ENCODE measurements around the gene GPRC5C. TPM values are rescaled to one million over a fixed set of nuclear protein-coding genes. Genes with fewer than 3 reads are reported as not detected.

Gene GPRC5C
- total and polyA plus RNA-seq, 9 of the 15 experiments (the other 6 are each of a cell fraction or from before 2014, with no cell fraction given), result 0.28 to 9.0 (median 4.1) TPM

DNA sequence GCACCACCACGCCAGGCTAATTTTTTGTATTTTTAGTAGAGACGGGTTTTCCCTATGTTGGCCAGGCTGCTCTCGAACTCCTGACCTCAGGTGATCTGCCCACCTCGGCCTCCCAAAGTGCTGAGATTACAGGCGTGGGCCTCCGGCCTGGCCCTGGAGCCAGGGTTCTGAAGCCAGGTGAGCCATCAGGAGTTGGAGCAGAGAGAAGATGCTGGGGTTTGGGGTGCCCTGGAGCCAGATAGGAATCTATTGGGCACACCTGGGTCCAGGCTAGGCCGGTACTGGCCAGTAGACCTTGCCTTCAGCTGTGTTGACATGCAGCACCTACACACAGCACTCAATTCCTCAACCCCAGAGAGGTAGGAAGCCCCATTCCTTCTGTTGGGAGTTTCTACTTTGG, 29.1 kb downstream of the GPRC5C start:
- no TSS peak for BruUV-seq (replicated peaks)
- ATAC-seq, result no peak
- H3K4me3 ChIP-seq, result no peak overlapping the region
- no peak overlapping the region for H3K4me2 ChIP-seq (ENCODE audit: insufficient read depth, low read length)
- no peaks in the 10 kb centered on the region for H3K36me3 ChIP-seq (ENCODE audit: control insufficient read depth, insufficient read depth, low read length)
- ChIA-PET POLR2A (interaction anchor here (0.7 to 1.0 kb wide), 2 partner anchors 29 to 250 kb away, joined by 3 read pairs; no protein-coding TSS in a partner anchor), CTCF (ENCODE audit: low intra/inter-chr PET ratio) (no interaction called here)
- H3K79me2 ChIP-seq (ENCODE audit: control insufficient read depth, insufficient read depth, low read length), result no peaks in the 10 kb centered on the region
- H3K4me1 ChIP-seq (replicated peaks in 1 of 2; ENCODE audit: control insufficient read depth in 2 of 2, insufficient read depth in 2 of 2, low read length in 2 of 2), result peaks cover 18 to 30% of the 10 kb centered on the region in 2 experiments
- no peak overlapping the region for H3K27ac ChIP-seq (ENCODE audit: extremely low read depth, low read depth, low read length)
- 37% methylated on average over 7 of the region's 7 CpGs for WGBS (ENCODE audit: insufficient coverage, low coverage, missing lambda C conversion rate)
- H3K9me1 ChIP-seq (ENCODE audit: control insufficient read depth, insufficient read depth, low read length), result no peaks in the 10 kb centered on the region
- H4K20me1 ChIP-seq (replicated peaks; ENCODE audit: control insufficient read depth, insufficient read depth, low read length), result no peaks in the 10 kb centered on the region
- H3K9me3 ChIP-seq (replicated peaks; ENCODE audit: control insufficient read depth, insufficient read depth, low read depth, low read length), result no peaks in the 10 kb centered on the region; the same call in 1 of the 2 replicates
- H2AFZ ChIP-seq (ENCODE audit: low read depth, low read length), result no peak overlapping the region
- H3K9ac ChIP-seq (ENCODE audit: insufficient read depth in 1 of 2, low read depth in 2 of 2, low read length in 2 of 2), result no peak overlapping the region
- intact Hi-C loops (cut with micrococcal nuclease), result no loop called here
- no peak for DNase-seq (ENCODE audit: extremely low read depth in 1 of 4, low spot score in 3 of 4)
- FAIRE-seq, result no peak
- peaks cover 0 to 6% of the 10 kb centered on the region in 2 experiments; a peak in 2 of 5 replicates for H3K27me3 ChIP-seq (ENCODE audit: control insufficient read depth in 2 of 2, insufficient read depth in 2 of 2, low read length in 2 of 2)
- in situ Hi-C loops (cut with MboI), result no loop called here
- TF ChIP-seq ZNF354B (CRISPR knock-in tag; IDR thresholded peaks at IDR 0.05) (no peak), NR2C2 (CRISPR knock-in tag; IDR thresholded peaks at IDR 0.05) (no peak), NR2C2 (tag; IDR thresholded peaks at IDR 0.05) (no peak), ZBTB1 (CRISPR knock-in tag; IDR thresholded peaks at IDR 0.05; ENCODE audit: borderline replicate concordance, low read depth) (no peak), HMG20A (CRISPR knock-in tag; conservative IDR thresholded peaks at IDR 0.05) (no peak), ZNF592 (IDR thresholded peaks at IDR 0.05) (no peak), LARP7 (IDR thresholded peaks at IDR 0.05) (no peak), NR1H2 (CRISPR knock-in tag; IDR thresholded peaks at IDR 0.05) (no peak), ZFX (CRISPR knock-in tag; IDR thresholded peaks at IDR 0.05) (no peak), NFATC3 (IDR thresholded peaks at IDR 0.05) (no peak)
- TF ChIP-seq, protein P1, sequence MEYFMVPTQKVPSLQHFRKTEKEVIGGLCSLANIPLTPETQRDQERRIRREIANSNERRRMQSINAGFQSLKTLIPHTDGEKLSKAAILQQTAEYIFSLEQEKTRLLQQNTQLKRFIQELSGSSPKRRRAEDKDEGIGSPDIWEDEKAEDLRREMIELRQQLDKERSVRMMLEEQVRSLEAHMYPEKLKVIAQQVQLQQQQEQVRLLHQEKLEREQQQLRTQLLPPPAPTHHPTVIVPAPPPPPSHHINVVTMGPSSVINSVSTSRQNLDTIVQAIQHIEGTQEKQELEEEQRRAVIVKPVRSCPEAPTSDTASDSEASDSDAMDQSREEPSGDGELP (CRISPR knock-in tag; IDR thresholded peaks at IDR 0.05; ENCODE audit: borderline replicate concordance), result no peak
- TF ChIP-seq, protein P2, sequence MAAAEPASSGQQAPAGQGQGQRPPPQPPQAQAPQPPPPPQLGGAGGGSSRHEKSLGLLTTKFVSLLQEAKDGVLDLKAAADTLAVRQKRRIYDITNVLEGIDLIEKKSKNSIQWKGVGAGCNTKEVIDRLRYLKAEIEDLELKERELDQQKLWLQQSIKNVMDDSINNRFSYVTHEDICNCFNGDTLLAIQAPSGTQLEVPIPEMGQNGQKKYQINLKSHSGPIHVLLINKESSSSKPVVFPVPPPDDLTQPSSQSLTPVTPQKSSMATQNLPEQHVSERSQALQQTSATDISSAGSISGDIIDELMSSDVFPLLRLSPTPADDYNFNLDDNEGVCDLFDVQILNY (CRISPR knock-in tag; IDR thresholded peaks at IDR 0.05), result no peak
- TF ChIP-seq, protein P3, sequence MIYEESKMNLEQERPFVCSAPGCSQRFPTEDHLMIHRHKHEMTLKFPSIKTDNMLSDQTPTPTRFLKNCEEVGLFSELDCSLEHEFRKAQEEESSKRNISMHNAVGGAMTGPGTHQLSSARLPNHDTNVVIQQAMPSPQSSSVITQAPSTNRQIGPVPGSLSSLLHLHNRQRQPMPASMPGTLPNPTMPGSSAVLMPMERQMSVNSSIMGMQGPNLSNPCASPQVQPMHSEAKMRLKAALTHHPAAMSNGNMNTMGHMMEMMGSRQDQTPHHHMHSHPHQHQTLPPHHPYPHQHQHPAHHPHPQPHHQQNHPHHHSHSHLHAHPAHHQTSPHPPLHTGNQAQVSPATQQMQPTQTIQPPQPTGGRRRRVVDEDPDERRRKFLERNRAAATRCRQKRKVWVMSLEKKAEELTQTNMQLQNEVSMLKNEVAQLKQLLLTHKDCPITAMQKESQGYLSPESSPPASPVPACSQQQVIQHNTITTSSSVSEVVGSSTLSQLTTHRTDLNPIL (CRISPR knock-in tag; IDR thresholded peaks at IDR 0.05), result no peak
- TF ChIP-seq, protein P4, sequence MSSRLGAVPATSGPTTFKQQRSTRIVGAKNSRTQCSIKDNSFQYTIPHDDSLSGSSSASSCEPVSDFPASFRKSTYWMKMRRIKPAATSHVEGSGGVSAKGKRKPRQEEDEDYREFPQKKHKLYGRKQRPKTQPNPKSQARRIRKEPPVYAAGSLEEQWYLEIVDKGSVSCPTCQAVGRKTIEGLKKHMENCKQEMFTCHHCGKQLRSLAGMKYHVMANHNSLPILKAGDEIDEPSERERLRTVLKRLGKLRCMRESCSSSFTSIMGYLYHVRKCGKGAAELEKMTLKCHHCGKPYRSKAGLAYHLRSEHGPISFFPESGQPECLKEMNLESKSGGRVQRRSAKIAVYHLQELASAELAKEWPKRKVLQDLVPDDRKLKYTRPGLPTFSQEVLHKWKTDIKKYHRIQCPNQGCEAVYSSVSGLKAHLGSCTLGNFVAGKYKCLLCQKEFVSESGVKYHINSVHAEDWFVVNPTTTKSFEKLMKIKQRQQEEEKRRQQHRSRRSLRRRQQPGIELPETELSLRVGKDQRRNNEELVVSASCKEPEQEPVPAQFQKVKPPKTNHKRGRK (tag; IDR thresholded peaks at IDR 0.05), result no peak
